ENCODE results near the gene BCAS4.

BCAS4 gene

DNA sequence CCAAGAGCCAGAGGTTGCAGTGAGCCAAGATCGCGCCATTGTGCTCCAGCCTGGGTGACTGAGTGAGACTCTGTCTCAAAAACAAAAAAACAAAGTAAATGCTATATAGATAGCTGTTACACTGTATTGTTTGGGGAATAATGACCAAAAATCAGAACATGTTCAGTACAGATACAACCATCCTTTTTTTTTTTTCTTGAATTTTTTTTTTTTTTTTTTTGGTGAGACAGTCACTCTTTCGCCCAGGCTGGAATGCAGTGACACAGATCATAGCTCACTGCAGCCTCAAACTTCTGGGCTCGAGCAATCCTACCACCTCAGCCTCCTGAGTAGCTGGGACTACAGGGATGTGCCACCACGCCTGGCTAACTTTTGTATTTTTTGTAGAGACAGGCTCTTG lies 63.7 kb downstream of the BCAS4 start:
- no peak for DNase-seq

GRCh38 chr20:50859161-50859560 lies 64.3 kb downstream of the BCAS4 start:
- no peak for DNase-seq

- DNase-seq = no peak
These were observed 66.2 kb downstream of the BCAS4 start for GRCh38 chr20:50861012-50861411.

DNA sequence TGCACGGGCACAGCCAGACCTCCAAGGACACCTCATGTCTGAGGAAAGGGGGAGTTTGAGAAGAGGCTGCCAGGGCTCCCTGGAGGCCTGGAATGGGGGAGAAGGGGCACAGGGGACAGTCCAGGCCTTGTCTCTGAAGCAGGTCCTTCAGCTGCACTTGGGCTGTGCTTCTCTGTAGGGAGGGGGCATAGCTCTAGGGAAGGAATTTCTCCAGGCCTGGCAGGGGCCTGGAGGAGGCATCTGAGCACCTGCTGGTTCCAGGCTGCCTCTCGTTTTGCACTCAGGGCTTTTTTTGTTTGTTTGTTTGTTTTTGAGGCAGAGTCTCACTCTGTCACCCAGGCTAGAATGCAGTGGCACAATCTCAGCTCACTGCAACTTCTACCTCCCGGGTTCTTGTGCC lies 67.7 kb downstream of the BCAS4 start:
- no peak for DNase-seq

DNA sequence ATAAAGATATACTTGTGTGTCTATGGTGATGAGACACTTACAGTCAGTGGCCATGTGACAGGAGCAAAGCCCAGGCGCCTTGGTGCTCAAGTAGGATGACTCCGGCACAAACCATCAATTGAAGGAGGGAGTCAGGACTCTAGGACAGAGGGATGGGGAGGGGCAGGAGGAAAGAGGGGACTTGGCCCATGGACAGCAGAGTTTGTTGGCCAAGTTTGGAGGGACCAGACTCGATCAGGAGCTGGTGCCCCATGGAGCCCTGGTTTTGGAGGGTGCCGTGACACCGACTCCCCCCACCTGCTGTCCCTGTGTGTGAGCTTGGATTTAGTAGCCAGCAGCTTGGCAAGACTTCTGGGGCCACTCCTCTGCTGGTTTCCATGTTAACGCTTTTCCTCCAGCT lies 70.3 kb downstream of the BCAS4 start:
- no peak for DNase-seq

GRCh38 chr20:50865591-50865990 lies 70.7 kb downstream of the BCAS4 start:
- DNase-seq = no peak

GRCh38 chr20:50866036-50866685 lies 71.3 kb downstream of the BCAS4 start:
- DNase-seq = no peak

- DNase-seq = no peak
These were observed 72.0 kb downstream of the BCAS4 start for GRCh38 chr20:50866831-50867230.

- DNase-seq = no peak
These were observed 72.9 kb downstream of the BCAS4 start for GRCh38 chr20:50867805-50868204.

DNA sequence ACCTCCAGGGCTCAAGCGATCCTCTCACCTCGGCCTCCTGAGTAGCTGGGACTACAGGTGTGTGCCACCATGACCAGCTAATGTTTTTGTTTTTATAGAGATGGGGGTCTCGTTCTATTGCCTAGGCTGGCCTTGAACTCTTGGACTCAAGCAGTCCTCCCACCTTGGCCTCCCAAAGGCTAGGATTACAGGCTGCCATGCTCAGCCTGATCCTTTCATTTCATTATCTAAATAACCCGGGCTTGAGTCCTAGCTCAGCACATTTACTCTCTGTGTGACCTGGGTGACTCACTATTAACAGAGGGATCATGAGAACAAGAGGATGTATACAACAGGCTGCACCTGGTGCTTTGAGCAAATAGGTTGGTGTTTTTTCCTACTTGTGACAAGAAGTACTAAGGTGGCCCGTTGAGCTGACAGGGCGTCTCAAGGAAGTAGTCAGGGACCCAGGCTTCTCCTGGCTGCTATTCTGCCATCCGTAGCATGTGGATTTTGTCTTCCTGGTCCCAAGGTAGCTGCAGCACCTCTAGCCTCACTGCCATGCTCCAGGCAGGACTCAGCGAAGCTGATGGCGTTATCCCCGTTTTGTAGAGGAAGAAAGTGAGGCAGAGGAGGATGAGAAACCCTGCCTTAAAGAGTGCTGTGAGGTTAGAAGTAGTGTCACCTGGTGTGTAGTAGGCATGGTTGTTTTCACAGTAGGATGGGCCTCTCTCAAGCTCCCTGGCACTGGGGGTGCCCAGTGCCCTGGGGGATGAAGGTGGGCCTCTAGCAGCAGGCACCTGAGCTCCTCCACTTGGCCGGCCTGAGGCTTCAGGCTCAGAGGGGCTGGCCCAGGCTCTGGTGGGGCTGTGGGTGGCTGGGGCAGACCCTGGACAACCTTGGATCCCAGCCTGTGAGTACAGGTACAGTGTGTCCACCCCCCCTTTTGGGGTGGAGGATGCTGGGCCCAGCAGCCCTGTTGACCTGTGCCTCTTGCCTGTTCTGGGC lies 73.9 kb downstream of the BCAS4 start:
- DNase-seq = no peak

GRCh38 chr20:50870561-50871161 lies 75.8 kb downstream of the BCAS4 start:
- DNase-seq = no peak

- DNase-seq = no peak
These were observed 77.9 kb downstream of the BCAS4 start for GRCh38 chr20:50872560-50873425.

- DNase-seq = no peak
These were observed 78.7 kb downstream of the BCAS4 start for GRCh38 chr20:50873585-50873984.

DNA sequence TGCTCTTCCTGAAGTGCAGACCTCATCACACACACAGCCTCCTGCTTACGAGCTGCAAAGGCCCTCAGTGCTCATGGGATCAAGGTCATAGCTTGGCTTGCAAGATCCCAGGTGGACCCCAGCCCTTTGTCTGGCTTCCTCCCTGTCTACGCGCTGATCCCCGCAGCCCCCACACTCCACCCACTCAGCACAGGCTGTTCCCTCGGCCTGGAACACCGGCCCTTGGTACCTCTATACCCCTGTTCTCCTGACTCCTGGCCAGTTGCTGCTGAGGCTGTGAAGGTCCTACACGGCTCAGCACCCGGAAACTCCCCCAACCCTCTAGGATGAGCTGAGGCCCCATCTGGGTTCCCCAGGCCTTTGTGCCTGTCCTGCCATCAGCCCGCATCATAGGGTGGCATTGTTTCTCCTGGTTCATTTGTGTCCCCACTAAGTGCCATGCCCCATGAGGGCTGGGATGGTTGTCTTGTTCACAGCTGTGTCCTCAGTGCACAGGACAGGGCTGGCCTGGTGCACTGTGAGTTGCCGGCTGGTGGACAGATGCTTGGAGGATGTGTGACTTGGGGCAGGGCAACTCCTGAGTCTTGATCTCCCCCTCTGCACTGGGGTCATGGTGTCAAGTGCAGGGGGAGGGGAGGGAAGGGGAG lies 79.4 kb downstream of the BCAS4 start:
- DNase-seq = no peak

DNA sequence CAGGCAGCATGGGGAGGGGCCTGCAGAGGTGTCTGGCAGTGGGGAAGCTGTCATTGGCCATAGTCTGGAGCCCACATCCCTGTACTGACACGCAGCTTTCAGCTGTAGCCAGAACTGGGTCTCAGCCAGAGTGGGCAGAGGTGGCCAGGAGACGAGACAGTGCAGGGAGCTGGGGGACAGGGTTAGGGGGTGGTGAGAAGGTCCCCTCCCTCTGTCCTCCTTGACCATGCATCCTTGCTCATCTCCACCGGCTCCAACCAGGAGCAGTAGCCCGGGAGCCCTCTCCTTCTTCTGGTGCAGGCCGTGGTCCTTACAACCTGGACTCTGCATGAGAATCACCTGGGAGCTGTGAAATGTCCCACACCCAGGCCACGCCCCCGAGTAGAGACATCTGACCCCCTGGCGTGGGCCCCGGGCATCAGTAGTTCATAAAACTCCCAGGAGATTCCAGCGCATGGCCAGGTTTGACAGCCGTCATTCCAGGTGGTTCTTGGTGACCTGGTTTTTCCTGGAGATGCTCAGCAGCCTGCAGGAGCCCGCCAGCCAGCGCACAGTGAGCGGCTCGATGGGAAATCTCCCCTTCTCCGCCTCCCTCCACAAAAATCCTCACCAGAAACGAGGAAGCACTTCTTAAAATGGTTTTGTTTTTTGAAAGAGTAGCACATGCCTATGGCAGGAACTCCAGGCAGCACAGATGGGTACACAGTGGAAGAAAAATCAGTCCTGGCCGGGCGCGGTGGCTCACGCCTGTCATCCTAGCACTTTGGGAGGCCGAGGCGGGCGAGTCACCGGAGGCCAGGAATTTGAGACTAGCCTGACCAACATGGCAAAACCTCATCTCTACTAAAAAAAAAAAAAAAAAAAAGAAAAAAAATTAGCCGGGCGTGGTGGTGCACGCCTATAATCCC lies 80.2 kb downstream of the BCAS4 start:
- DNase-seq = no peak

DNA sequence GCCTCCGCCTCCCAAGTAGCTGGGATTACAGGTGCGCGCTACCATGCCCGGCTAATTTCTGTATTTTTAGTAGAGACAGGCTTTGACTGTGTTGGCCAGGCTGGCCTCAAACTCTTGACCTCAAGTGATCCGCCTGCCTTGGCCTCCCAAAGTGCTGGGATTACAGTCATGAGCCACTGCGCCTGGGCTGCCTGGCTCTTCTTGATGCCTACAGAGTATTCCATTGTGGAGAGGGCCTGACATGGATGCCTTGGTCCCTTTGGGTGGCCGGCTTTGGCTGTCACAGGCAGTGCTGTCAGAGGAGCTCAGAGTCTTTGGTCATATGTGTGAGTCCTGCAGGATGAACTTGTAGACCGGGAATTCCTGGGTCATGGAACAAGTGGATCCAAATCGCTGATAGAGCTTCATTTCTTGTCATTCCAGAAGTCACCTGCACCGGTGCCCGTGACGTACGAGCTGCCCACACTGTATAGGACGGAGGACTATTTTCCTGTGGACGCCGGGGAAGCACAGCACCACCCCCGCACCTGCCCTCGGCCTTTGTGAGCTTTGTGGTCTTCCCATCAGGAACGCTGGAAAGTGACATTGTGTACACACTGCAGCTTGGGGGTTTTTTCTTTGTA lies 81.3 kb downstream of the BCAS4 start:
- DNase-seq = no peak

GRCh38 chr20:50876816-50877215 lies 82.0 kb downstream of the BCAS4 start:
- DNase-seq = no peak

DNA sequence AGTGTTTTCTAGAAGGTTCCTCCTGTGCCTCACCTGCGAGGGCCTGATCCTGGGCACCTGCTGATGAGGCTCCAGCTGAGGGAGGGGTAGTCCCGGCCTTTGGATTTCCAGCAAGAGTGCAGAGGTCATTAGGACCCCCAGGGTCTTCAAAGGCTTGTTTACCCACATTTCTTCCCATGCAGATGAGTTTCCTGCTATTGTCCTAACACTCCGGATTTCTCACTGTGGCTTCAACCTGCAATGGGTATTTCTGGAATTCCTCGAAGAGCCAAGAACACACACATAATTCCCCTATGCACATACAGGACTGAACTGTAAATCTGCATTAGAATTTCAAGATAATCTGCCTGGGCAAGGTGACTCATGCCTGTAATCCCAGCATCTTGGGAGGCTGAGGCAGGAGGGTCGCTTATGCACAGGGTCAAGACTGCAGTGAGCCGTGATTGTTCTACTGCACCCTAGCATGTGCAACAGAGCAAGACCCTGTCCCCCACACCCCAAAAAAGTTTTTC lies 82.4 kb downstream of the BCAS4 start:
- no peak for DNase-seq

- DNase-seq = no peak
These were observed 85.0 kb downstream of the BCAS4 start for GRCh38 chr20:50879649-50880550.
